Gastrocnemius medialis (tissue), 4 donors: Measurements from ENCODE around the gene COMMD3. TPM values are rescaled to one million over a fixed set of nuclear protein-coding genes. Genes with fewer than 3 reads are reported as not detected.

Experiments used
- ATAC-seq, 2 donors: fragments of 150-250 bp; one replicate each; pipeline ENCODE4 v1.9.1; 2016
- DNase-seq, 2 donors: peaks; one replicate each; pipeline ENCODE4 v3.0.0-alpha.2; 2019
- H3K27ac ChIP-seq, 4 donors: fragments of 200-600 bp; sonication (generic); 1 replicate in 1 of 4; 2 replicates in 3 of 4; pipeline ENCODE4 v1.5.1; 2016 to 2018; ENCODE audit warnings: mild to moderate bottlenecking in 2 of 4, moderate library complexity in 1 of 4
- H3K27me3 ChIP-seq, 3 donors: fragments of 200-600 bp; sonication (generic) in 2 of 3; 1 replicate in 1 of 3; 2 replicates in 2 of 3; pipeline versions ENCODE4 v1.5.1 to v1.6.0; 2016 to 2019; ENCODE audit warnings: mild to moderate bottlenecking in 1 of 3, moderate library complexity in 1 of 3
- H3K36me3 ChIP-seq, 2 donors: fragments of 200-600 bp; sonication (generic) in 1 of 2; one replicate each; pipeline ENCODE4 v1.5.1; 2017 to 2018
- H3K4me1 ChIP-seq, 2 donors: fragments of 200-600 bp; sonication (generic) in 1 of 2; one replicate each; pipeline ENCODE4 v1.5.1; 2016 to 2017; ENCODE audit warnings: mild to moderate bottlenecking in 2 of 2
- H3K4me3 ChIP-seq, 4 donors: fragments of 200-600 bp; sonication (generic) in 3 of 4; 1 replicate in 1 of 4; 2 replicates in 3 of 4; pipeline ENCODE4 v1.5.1; 2016 to 2019; ENCODE audit warnings: mild to moderate bottlenecking in 2 of 4
- H3K9me3 ChIP-seq, 3 donors: fragments of 200-600 bp; sonication (generic) in 2 of 3; 1 replicate in 1 of 3; 2 replicates in 2 of 3; pipeline ENCODE4 v1.5.1; 2016 to 2019
- CTCF ChIP-seq, 5 experiments: fragments of 450-650 bp in 3 of 5; fragments of 200-600 bp in 2 of 5; sonication (generic) in 2 of 5; IDR thresholded peaks in 4 of 5; conservative IDR thresholded peaks in 1 of 5; 1 replicate in 4 of 5; 2 replicates in 1 of 5; pipeline ENCODE4 v1.5.1; 2016 to 2019; ENCODE audit warnings: antibody characterized with exemption in 5 of 5, mild to moderate bottlenecking in 3 of 5, moderate library complexity in 3 of 5
- POLR2A ChIP-seq, 2 donors: fragments of 450-650 bp; IDR thresholded peaks; one replicate each; pipeline ENCODE4 v1.6.1; 2017; ENCODE audit warnings: antibody characterized with exemption in 2 of 2, mild to moderate bottlenecking in 2 of 2, moderate library complexity in 2 of 2
- in situ Hi-C, 4 donors: fragments of 200-750 bp; cut with MboI; loops; one replicate each; pipeline versions ENCODE4 v1.15.0 to v1.8.0; 2017; ENCODE audit warnings: low sequenced_read_pairs in 4 of 4
- intact Hi-C: fragments of 100-400 bp; cut with DNase I; formaldehyde crosslinking; loops from one replicate; pipeline ENCODE4 v1.15.1; 2023; ENCODE audit warnings: low total_unique reads
- total RNA-seq, 4 donors: library from RNA; depleted of rRNA; stranded (reverse); fragments of >200 nt; gene quantifications; one replicate each; pipeline versions ENCODE4 v1.1.0 to v1.2.3, GENCODE V29; 2016

Gene COMMD3
- total RNA-seq, 4 donors from 2014 or later, result 26.8 to 50.9 (median 37.9) TPM

DNA sequence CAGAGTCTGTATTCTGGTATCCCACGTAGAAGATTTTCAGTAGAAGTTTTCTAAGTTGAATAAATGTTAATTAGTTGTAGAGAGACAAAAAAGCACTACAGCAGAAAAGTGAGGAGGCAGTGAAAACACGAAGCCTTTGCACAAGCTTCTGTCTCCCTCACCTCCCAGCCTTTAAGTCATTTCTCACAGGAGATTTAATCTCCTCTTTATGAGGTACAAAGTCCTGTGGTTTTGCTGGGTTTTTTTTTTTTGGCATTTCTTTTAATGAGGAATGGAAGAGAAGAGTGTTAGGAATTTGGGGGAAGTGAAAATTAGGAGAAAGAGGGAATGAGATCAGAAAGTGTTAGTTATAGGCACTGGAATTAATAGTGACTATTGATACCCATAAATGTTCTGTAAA lies 50.6 kb downstream of the COMMD3 start:
- TF ChIP-seq CTCF (IDR thresholded peaks at IDR 0.05 in 4 of 5, conservative IDR thresholded peaks at IDR 0.05 in 1 of 5) (no peak), POLR2A (IDR thresholded peaks at IDR 0.05) (no peak)
- in situ Hi-C loops (no loop called here), intact Hi-C loops (no loop called here)
- DNase-seq (no peak), ATAC-seq (no peak)
- Histone ChIP-seq H3K27ac (no peak overlapping the region), H3K4me1 (no peaks in the 10 kb centered on the region), H3K4me3 (no peak overlapping the region), H3K9me3 (no peaks in the 10 kb centered on the region), H3K36me3 (no peaks in the 10 kb centered on the region), H3K27me3 (no peaks in the 10 kb centered on the region)

DNA sequence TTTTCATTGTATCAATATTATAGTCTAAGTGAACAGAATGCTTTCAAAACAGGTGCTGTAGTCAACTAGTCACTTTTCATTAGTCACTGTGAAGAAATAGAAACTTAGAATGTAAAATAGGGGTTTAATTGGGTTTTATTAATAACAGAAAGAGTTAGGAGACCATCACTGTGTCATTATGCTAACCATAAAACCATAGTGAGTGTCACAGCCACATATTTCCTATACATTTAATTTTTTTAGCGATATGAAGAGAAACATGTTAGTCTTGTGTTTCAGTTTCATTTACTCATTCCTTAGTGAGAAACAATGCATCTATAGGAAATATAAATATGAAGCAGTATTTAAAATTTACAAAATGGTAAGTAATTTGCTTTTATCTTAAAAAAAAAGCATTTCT lies 51.3 kb downstream of the COMMD3 start:
- intact Hi-C loops (no loop called here), in situ Hi-C loops (no loop called here)
- no peak for DNase-seq
- TF ChIP-seq CTCF (IDR thresholded peaks at IDR 0.05 in 4 of 5, conservative IDR thresholded peaks at IDR 0.05 in 1 of 5) (no peak), POLR2A (IDR thresholded peaks at IDR 0.05) (no peak)
- no peaks in the 10 kb centered on the region for H3K27me3 ChIP-seq
- no peaks in the 10 kb centered on the region for H3K36me3 ChIP-seq
- H3K4me3 ChIP-seq, result no peak overlapping the region
- no peak for ATAC-seq
- no peaks in the 10 kb centered on the region for H3K4me1 ChIP-seq
- no peak overlapping the region for H3K27ac ChIP-seq
- no peaks in the 10 kb centered on the region for H3K9me3 ChIP-seq

DNA sequence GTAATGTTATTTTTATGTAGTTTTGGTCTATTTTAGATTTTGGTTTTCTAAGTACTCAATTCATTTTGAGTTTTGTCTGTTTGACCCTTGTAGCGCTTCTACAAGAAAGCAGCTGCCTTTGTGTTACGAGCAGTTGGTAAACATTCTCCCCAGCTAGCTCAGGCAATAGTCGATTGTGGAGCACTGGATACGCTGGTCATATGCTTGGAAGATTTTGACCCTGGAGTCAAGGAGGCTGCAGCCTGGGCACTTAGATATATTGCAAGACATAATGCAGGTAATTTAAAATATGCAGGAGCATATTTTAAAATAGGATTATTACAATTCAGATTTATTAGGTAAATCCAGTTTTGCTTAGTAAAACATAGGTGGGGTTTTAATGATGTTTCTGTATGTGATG lies 52.2 kb downstream of the COMMD3 start:
- ATAC-seq (no peak), DNase-seq (no peak)
- TF ChIP-seq POLR2A (IDR thresholded peaks at IDR 0.05) (no peak), CTCF (IDR thresholded peaks at IDR 0.05 in 4 of 5, conservative IDR thresholded peaks at IDR 0.05 in 1 of 5) (no peak)
- peaks cover 0 to 4% of the 10 kb centered on the region in 2 donors for H3K4me1 ChIP-seq
- intact Hi-C loops, result no loop called here
- H3K27ac ChIP-seq, result no peak overlapping the region
- H3K4me3 ChIP-seq, result no peak overlapping the region
- no peaks in the 10 kb centered on the region for H3K36me3 ChIP-seq
- H3K9me3 ChIP-seq, result no peaks in the 10 kb centered on the region
- in situ Hi-C loops, result no loop called here
- no peaks in the 10 kb centered on the region for H3K27me3 ChIP-seq

DNA sequence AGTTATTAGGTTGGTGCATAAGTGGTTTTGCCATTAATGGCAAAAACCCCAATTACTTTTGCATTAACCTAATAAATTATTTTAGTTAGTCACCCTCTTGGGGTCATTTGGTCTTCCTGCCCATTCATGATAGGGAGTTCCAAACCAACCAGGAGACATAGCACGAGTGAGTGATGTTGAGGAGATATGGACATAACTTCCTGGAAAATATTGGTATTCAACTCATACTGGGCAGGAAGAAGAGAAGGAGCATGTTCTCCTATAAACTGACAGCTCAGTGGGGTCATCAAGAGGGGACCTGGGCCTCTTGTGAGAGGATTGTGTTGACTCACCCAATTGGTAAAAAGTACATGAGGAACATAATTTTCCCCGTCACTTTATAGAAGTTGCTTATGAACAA lies 52.8 kb downstream of the COMMD3 start:
- Histone ChIP-seq H3K9me3 (no peaks in the 10 kb centered on the region), H3K27me3 (no peaks in the 10 kb centered on the region), H3K27ac (no peak overlapping the region), H3K4me1 (peaks cover 0 to 4% of the 10 kb centered on the region in 2 donors), H3K36me3 (no peaks in the 10 kb centered on the region), H3K4me3 (no peak overlapping the region)
- TF ChIP-seq CTCF (IDR thresholded peaks at IDR 0.05 in 4 of 5, conservative IDR thresholded peaks at IDR 0.05 in 1 of 5), result no peak
- intact Hi-C loops, result no loop called here
- no peak for DNase-seq
- no peak for ATAC-seq
- in situ Hi-C loops, result no loop called here

GRCh38 chr10:22369434-22370072 lies 53.4 kb downstream of the COMMD3 start:
- peaks cover 0 to 4% of the 10 kb centered on the region in 2 donors for H3K4me1 ChIP-seq
- in situ Hi-C loops, result no loop called here
- no peaks in the 10 kb centered on the region for H3K9me3 ChIP-seq
- peaks cover 0 to 2% (median 0%) of the 10 kb centered on the region in 3 donors for H3K27me3 ChIP-seq
- DNase-seq (no peak), ATAC-seq (no peak)
- H3K36me3 ChIP-seq, result no peaks in the 10 kb centered on the region
- no peak for TF ChIP-seq POLR2A (IDR thresholded peaks at IDR 0.05)
- TF ChIP-seq CTCF (IDR thresholded peaks at IDR 0.05 in 4 of 5, conservative IDR thresholded peaks at IDR 0.05 in 1 of 5), result no peak
- intact Hi-C loops, result no loop called here
- H3K4me3 ChIP-seq, result no peak overlapping the region
- no peak overlapping the region for H3K27ac ChIP-seq
